Prostate gland (tissue), 2 donors: ENCODE results near the gene MN1. TPM values are rescaled to one million over a fixed set of nuclear protein-coding genes. Genes with fewer than 3 reads are reported as not detected.

Source experiments
- DNase-seq: peaks from one replicate; pipeline ENCODE4 v3.0.0-alpha.2; 2019; ENCODE audit warnings: low spot score
- H3K27ac ChIP-seq, 2 donors: fragments of 200-600 bp; sonication (generic); 2 replicates each; pipeline ENCODE4 v1.5.1; 2017 to 2019
- H3K27me3 ChIP-seq: fragments of 200-600 bp; sonication (generic); replicated peaks from 2 replicates; pipeline ENCODE4 v1.5.1; 2019; ENCODE audit not compliant: insufficient read depth
- H3K36me3 ChIP-seq, 2 donors: fragments of 200-600 bp; sonication (generic); 1 replicate in 1 of 2; 2 replicates in 1 of 2; pipeline versions ENCODE4 v1.5.1 to v1.8.1; 2017 to 2019
- H3K4me1 ChIP-seq: fragments of 200-600 bp; sonication (generic); replicated peaks from 2 replicates; pipeline ENCODE4 v1.5.1; 2019
- H3K4me3 ChIP-seq, 2 donors: fragments of 200-600 bp; sonication (generic); 2 replicates each; pipeline ENCODE4 v1.5.1; 2017 to 2019
- H3K9me3 ChIP-seq: fragments of 200-600 bp; sonication (generic); 2 replicates; pipeline ENCODE4 v1.5.1; 2017
- CTCF ChIP-seq, 4 experiments: fragments of 200-600 bp in 2 of 4; fragments of 450-650 bp in 2 of 4; sonication (generic) in 2 of 4; IDR thresholded peaks; 1 replicate in 3 of 4; 2 replicates in 1 of 4; pipeline ENCODE4 v1.5.1; 2016 to 2019; ENCODE audit warnings: antibody characterized with exemption in 4 of 4, mild to moderate bottlenecking in 2 of 4, moderate library complexity in 2 of 4
- POLR2A ChIP-seq: fragments of 450-650 bp; IDR thresholded peaks from one replicate; pipeline ENCODE4 v1.6.1; 2016; ENCODE audit warnings: antibody characterized with exemption, mild to moderate bottlenecking
- POLR2AphosphoS5 ChIP-seq: sonication (generic); formaldehyde crosslinking; IDR thresholded peaks from one replicate; pipeline ENCODE4 v1.6.1; 2017; ENCODE audit warnings: antibody characterized with exemption
- WGBS: methylation state at CpG from one replicate; pipeline ENCODE4 v1.1.5; 2018; 5-methylcytosine and 5-hydroxymethylcytosine counted together
- intact Hi-C: fragments of 100-400 bp; cut with DNase I; formaldehyde crosslinking; loops from one replicate; pipeline ENCODE4 v1.14.2; 2022
- total RNA-seq, 2 donors: library from RNA; depleted of rRNA; stranded (reverse); fragments of >200 nt; gene quantifications; one replicate each; pipeline ENCODE4 v1.1.0, GENCODE V29; 2016

The MN1 gene
- total RNA-seq, 2 donors from 2014 or later, result 5.5 to 5.8 TPM

GRCh38 chr22:27713461-27713860, 88.1 kb downstream of the MN1 start:
- H3K4me1 ChIP-seq, result no peaks in the 10 kb centered on the region
- no peak overlapping the region for H3K27ac ChIP-seq
- H3K36me3 ChIP-seq, result no peaks in the 10 kb centered on the region
- intact Hi-C loops, result no loop called here
- no peak for DNase-seq
- TF ChIP-seq CTCF (IDR thresholded peaks at IDR 0.05), result no peak
- TF ChIP-seq POLR2A, result no peak
- TF ChIP-seq POLR2AphosphoS5, result no peak
- H3K4me3 ChIP-seq, result no peak overlapping the region
- WGBS, result 80% methylated on average over 4 of the region's 4 CpGs
- H3K9me3 ChIP-seq, result no peaks in the 10 kb centered on the region
- no peaks in the 10 kb centered on the region for H3K27me3 ChIP-seq

- no peak overlapping the region for H3K27ac ChIP-seq
- TF ChIP-seq CTCF (IDR thresholded peaks at IDR 0.05) (no peak), POLR2AphosphoS5 (no peak), POLR2A (no peak)
- no peaks in the 10 kb centered on the region for H3K4me1 ChIP-seq
- WGBS, result 68% methylated on average over 3 of the region's 3 CpGs
- no peak overlapping the region for H3K4me3 ChIP-seq
- H3K9me3 ChIP-seq, result no peaks in the 10 kb centered on the region
- intact Hi-C loops, result no loop called here
- H3K36me3 ChIP-seq, result no peaks in the 10 kb centered on the region
- DNase-seq, result no peak
- no peaks in the 10 kb centered on the region for H3K27me3 ChIP-seq
Measured at GRCh38 chr22:27711756-27712155, 89.8 kb downstream of the MN1 start.

DNA sequence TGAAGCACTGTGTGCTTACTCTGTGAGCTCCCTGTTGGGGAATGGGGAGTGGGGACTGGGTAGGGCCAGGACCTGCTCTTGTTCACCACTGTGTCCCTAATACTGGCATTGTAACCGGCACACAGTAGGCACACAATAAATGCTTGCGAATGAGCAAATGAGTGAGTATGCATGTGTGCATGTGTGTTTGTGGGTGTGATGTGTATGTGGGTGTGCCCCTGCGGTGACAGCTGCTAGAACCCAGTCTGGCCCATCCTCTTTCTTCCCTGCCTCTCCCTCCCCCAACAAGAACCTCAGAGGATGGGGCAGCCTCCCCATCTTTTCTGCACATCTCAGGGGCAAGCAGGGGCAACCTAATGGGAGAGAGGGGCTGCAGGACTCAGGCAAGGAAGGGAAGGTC, 90.5 kb downstream of the MN1 start:
- no peak for DNase-seq
- no peak for TF ChIP-seq POLR2AphosphoS5
- no peak for TF ChIP-seq CTCF (IDR thresholded peaks at IDR 0.05)
- TF ChIP-seq POLR2A, result no peak
- intact Hi-C loops, result no loop called here
- Histone ChIP-seq H3K4me1 (no peaks in the 10 kb centered on the region), H3K27me3 (no peaks in the 10 kb centered on the region), H3K27ac (no peak overlapping the region), H3K36me3 (no peaks in the 10 kb centered on the region), H3K9me3 (no peaks in the 10 kb centered on the region), H3K4me3 (no peak overlapping the region)
- WGBS, result 92% methylated on average over 3 of the region's 3 CpGs

GRCh38 chr22:27709919-27710675, 91.5 kb downstream of the MN1 start:
- Histone ChIP-seq H3K36me3 (no peaks in the 10 kb centered on the region), H3K4me1 (no peaks in the 10 kb centered on the region), H3K27me3 (no peaks in the 10 kb centered on the region), H3K4me3 (no peak overlapping the region), H3K9me3 (no peaks in the 10 kb centered on the region), H3K27ac (no peak overlapping the region)
- intact Hi-C loops, result no loop called here
- DNase-seq, result no peak
- WGBS, result 82% methylated on average over 8 of the region's 8 CpGs
- no peak for TF ChIP-seq CTCF (IDR thresholded peaks at IDR 0.05)
- TF ChIP-seq POLR2AphosphoS5, result no peak
- no peak for TF ChIP-seq POLR2A

DNA sequence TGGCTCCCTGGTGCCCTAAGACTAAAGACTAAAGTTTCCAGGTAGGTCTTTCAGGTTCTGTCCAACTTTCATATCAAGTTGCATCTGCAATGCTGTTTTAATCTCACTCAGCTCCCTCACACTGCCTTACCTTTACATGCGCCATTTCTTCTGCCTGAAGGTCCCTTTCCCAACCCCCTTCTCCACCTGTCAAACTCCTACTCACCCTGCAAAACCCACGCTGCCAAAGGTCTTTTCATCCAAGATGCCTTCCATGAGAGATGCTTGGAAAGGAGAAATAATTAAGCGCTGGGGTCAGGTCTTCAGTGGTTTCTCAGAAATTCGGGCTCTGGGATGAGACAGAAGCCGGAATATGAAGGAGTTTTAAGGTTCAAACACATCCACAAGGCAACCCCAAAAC, 95.1 kb downstream of the MN1 start:
- no peak for TF ChIP-seq CTCF (IDR thresholded peaks at IDR 0.05)
- no peak for TF ChIP-seq POLR2AphosphoS5
- TF ChIP-seq POLR2A, result no peak
- intact Hi-C loops, result no loop called here
- no peaks in the 10 kb centered on the region for H3K9me3 ChIP-seq
- H3K27ac ChIP-seq, result no peak overlapping the region
- H3K36me3 ChIP-seq, result no peaks in the 10 kb centered on the region
- no peak for DNase-seq
- H3K4me1 ChIP-seq, result no peaks in the 10 kb centered on the region
- 78% methylated on average over 5 of the region's 5 CpGs for WGBS
- H3K4me3 ChIP-seq, result no peak overlapping the region
- H3K27me3 ChIP-seq, result no peaks in the 10 kb centered on the region
